Measurements from ENCODE around the gene PPP2R3B.

GRCh38 chrX:290476-291166, 96.1 kb downstream of the PPP2R3B start:
- TF ChIP-seq EZH2phosphoT487 (IDR thresholded peaks at IDR 0.05; ENCODE audit: borderline replicate concordance, low read length), result no peak
- TF ChIP-seq CTCF (IDR thresholded peaks at IDR 0.05; ENCODE audit: low read depth, low read length, poor library complexity, severe bottlenecking), result no peak

All from DOHH2 (cell line).